IPS DF 6.9 (cell line): ENCODE results near the gene MEX3D.
A peak's percentile ranks its signal among the peaks of the same experiment; 100 is the strongest.

Experiments
- DNase-seq: peaks from one replicate; pipeline ENCODE4 v3.0.0-alpha.2; 2013; ENCODE audit warnings: low read depth, low spot score
- H3K27ac ChIP-seq: one replicate; pipeline ENCODE4 v1.5.1; 2013; ENCODE audit warnings: low read length, control low read depth
- H3K27me3 ChIP-seq: 2 replicates; pipeline ENCODE4 v1.6.1; 2013; ENCODE audit warnings: mild to moderate bottlenecking, low read length; ENCODE audit not compliant: control insufficient read depth, insufficient read depth
- H3K36me3 ChIP-seq: 2 replicates; pipeline ENCODE4 v1.6.1; 2013; ENCODE audit warnings: low read length; ENCODE audit not compliant: control insufficient read depth, insufficient read depth
- H3K4me1 ChIP-seq: 2 replicates; pipeline ENCODE4 v1.6.1; 2013; ENCODE audit warnings: low read length; ENCODE audit not compliant: control insufficient read depth, insufficient read depth
- H3K4me3 ChIP-seq: 2 replicates; pipeline ENCODE4 v1.5.1; 2013; ENCODE audit warnings: mild to moderate bottlenecking, low read length
- H3K9me3 ChIP-seq: 2 replicates; pipeline ENCODE4 v1.6.1; 2013; ENCODE audit warnings: low read length, inconsistent platforms; ENCODE audit not compliant: control insufficient read depth, insufficient read depth
- WGBS: extraction: QIAGEN DNeasy Blood & Tissue Kit; methylation state at CpG from one replicate; pipeline ENCODE4 v1.1.7; 2013; ENCODE audit warnings: mixed read lengths, missing lambda C conversion rate; ENCODE audit not compliant: insufficient read length, insufficient coverage; 5-methylcytosine and 5-hydroxymethylcytosine counted together

Gene MEX3D

GRCh38 chr19:1593501-1593772 is 25.3 kb upstream of the MEX3D start:
- H3K4me1 ChIP-seq: 0 out of 2 replicates have a peak, but pooled peaks cover 2% of the 10 kb centered on the region
- no peak overlapping the region for H3K27ac ChIP-seq
- H3K36me3 ChIP-seq: peaks cover 12% of the 10 kb centered on the region
- no CpG with 5 or more reads among the region's 10 CpGs for WGBS
- DNase-seq: no peak
- no peaks in the 10 kb centered on the region for H3K9me3 ChIP-seq
- no peaks in the 10 kb centered on the region for H3K27me3 ChIP-seq
- no peak overlapping the region for H3K4me3 ChIP-seq

GRCh38 chr19:1592755-1593500 is 24.8 kb upstream of the MEX3D start, which contains the start of gene MBD3:
MBD3 (minus strand) TSS chr19:1592865; CDS start chr19:1592631, 234 bp downstream.
- no CpG with 5 or more reads among the region's 68 CpGs for WGBS
- H3K27me3 ChIP-seq: no peaks in the 10 kb centered on the region
- H3K27ac ChIP-seq: no peak within 1 kb of the TSS
- DNase-seq: peak; percentile 60
- H3K4me3 ChIP-seq: peak within 1 kb of the TSS; percentile 94
- H3K9me3 ChIP-seq: no peaks in the 10 kb centered on the region
- 0 out of 2 replicates have a peak, but pooled peaks cover 2% of the 10 kb centered on the region for H3K4me1 ChIP-seq
- H3K36me3 ChIP-seq: peaks cover 10% of the 10 kb centered on the region; the same call in 1 of the 2 replicates

GRCh38 chr19:1592024-1592754 is 24.1 kb upstream of the MEX3D start:
- no peaks in the 10 kb centered on the region for H3K9me3 ChIP-seq
- H3K27ac ChIP-seq: no peak overlapping the region
- peaks cover 3% of the 10 kb centered on the region; the same call in 1 of the 2 replicates for H3K36me3 ChIP-seq
- H3K4me3 ChIP-seq: peak overlapping the region; percentile 94
- 0 out of 2 replicates have a peak, but pooled peaks cover 2% of the 10 kb centered on the region for H3K4me1 ChIP-seq
- DNase-seq: peak; percentile 37
- no CpG with 5 or more reads among the region's 94 CpGs for WGBS
- no peaks in the 10 kb centered on the region for H3K27me3 ChIP-seq

GRCh38 chr19:1591421-1592023 is 23.4 kb upstream of the MEX3D start:
- Histone ChIP-seq H3K4me3 (peak overlapping the region; percentile 94), H3K27ac (no peak overlapping the region), H3K36me3 (peaks cover 2% of the 10 kb centered on the region; the same call in 1 of the 2 replicates), H3K9me3 (no peaks in the 10 kb centered on the region), H3K27me3 (no peaks in the 10 kb centered on the region), H3K4me1 (0 out of 2 replicates have a peak, but pooled peaks cover 2% of the 10 kb centered on the region)
- no peak for DNase-seq
- no CpG with 5 or more reads among the region's 31 CpGs for WGBS

GRCh38 chr19:1590641-1591397 is 22.7 kb upstream of the MEX3D start:
- Histone ChIP-seq H3K4me1 (0 out of 2 replicates have a peak, but pooled peaks cover 2% of the 10 kb centered on the region), H3K36me3 (peaks cover 1% of the 10 kb centered on the region; the same call in 1 of the 2 replicates), H3K27ac (no peak overlapping the region), H3K4me3 (peak overlapping the region; percentile 94; the same call in 1 of the 2 replicates), H3K9me3 (no peaks in the 10 kb centered on the region), H3K27me3 (no peaks in the 10 kb centered on the region)
- WGBS: no CpG with 5 or more reads among the region's 10 CpGs
- DNase-seq: no peak

- peaks cover 11% of the 10 kb centered on the region for H3K36me3 ChIP-seq
- H3K27ac ChIP-seq: no peak overlapping the region
- H3K4me1 ChIP-seq: 0 out of 2 replicates have a peak, but pooled peaks cover 2% of the 10 kb centered on the region
- no CpG with 5 or more reads among the region's 9 CpGs for WGBS
- no peaks in the 10 kb centered on the region for H3K27me3 ChIP-seq
- H3K4me3 ChIP-seq: no peak overlapping the region
- no peaks in the 10 kb centered on the region for H3K9me3 ChIP-seq
- no peak for DNase-seq
Measured at GRCh38 chr19:1587872-1588271, 19.7 kb upstream of the MEX3D start.

GRCh38 chr19:1585243-1585580 is 17.1 kb upstream of the MEX3D start:
- H3K27me3 ChIP-seq: no peaks in the 10 kb centered on the region
- H3K27ac ChIP-seq: no peak overlapping the region
- no peaks in the 10 kb centered on the region for H3K9me3 ChIP-seq
- WGBS: no CpG with 5 or more reads among the region's 13 CpGs
- peaks cover 28% of the 10 kb centered on the region for H3K36me3 ChIP-seq
- DNase-seq: no peak
- no peaks in the 10 kb centered on the region for H3K4me1 ChIP-seq
- no peak overlapping the region for H3K4me3 ChIP-seq

- WGBS: no CpG with 5 or more reads among the region's 87 CpGs
- H3K4me3 ChIP-seq: no peak overlapping the region
- H3K27me3 ChIP-seq: no peaks in the 10 kb centered on the region
- H3K36me3 ChIP-seq: peaks cover 28% of the 10 kb centered on the region
- H3K4me1 ChIP-seq: no peaks in the 10 kb centered on the region
- DNase-seq: no peak
- H3K9me3 ChIP-seq: no peaks in the 10 kb centered on the region
- no peak overlapping the region for H3K27ac ChIP-seq
Measured at GRCh38 chr19:1584500-1585242, 16.5 kb upstream of the MEX3D start.

GRCh38 chr19:1582201-1582600 is 14.1 kb upstream of the MEX3D start:
- Histone ChIP-seq H3K4me3 (no peak overlapping the region), H3K4me1 (no peaks in the 10 kb centered on the region), H3K27me3 (no peaks in the 10 kb centered on the region), H3K27ac (no peak overlapping the region), H3K9me3 (no peaks in the 10 kb centered on the region), H3K36me3 (peaks cover 40% of the 10 kb centered on the region)
- no CpG with 5 or more reads among the region's 9 CpGs for WGBS
- no peak for DNase-seq
